Heart right ventricle (tissue), 16 donors: Measurements from ENCODE around the gene MED13. TPM values are rescaled to one million over a fixed set of nuclear protein-coding genes. Genes with fewer than 3 reads are reported as not detected.

Source experiments
- ATAC-seq, 8 donors: fragments of 200-7000 bp; cut with Tn5 transposase; one replicate each; pipeline ENCODE4 v1.9.1; 2020; ENCODE audit warnings: mild to moderate bottlenecking in 8 of 8, moderate library complexity in 8 of 8, moderate number of reproducible peaks in 1 of 8
- DNase-seq, 2 donors: peaks; one replicate each; pipeline ENCODE4 v3.0.0-alpha.2; 2020
- H3K27ac ChIP-seq, 10 donors: fragments of 200-600 bp; sonication (generic) in 2 of 10; one replicate each; pipeline versions ENCODE4 v1.5.0 to v1.8.0; 2020 to 2022; ENCODE audit warnings: mild to moderate bottlenecking in 3 of 10
- H3K27me3 ChIP-seq, 7 donors: fragments of 200-600 bp; one replicate each; pipeline ENCODE4 v1.8.0; 2021 to 2022; ENCODE audit warnings: mild to moderate bottlenecking in 2 of 7
- H3K36me3 ChIP-seq, 9 donors: fragments of 200-600 bp; sonication (generic) in 1 of 9; one replicate each; pipeline versions ENCODE4 v1.5.0 to v1.8.0; 2020 to 2022; ENCODE audit warnings: mild to moderate bottlenecking in 2 of 9
- H3K4me1 ChIP-seq, 9 donors: fragments of 200-600 bp; sonication (generic) in 1 of 9; one replicate each; pipeline versions ENCODE4 v1.5.0 to v1.8.0; 2020 to 2022; ENCODE audit warnings: mild to moderate bottlenecking in 4 of 9
- H3K4me3 ChIP-seq, 10 donors: fragments of 200-600 bp; sonication (generic) in 2 of 10; one replicate each; pipeline versions ENCODE4 v1.5.0 to v1.8.0; 2020 to 2022; ENCODE audit warnings: mild to moderate bottlenecking in 7 of 10, moderate library complexity in 2 of 10
- H3K9me3 ChIP-seq, 11 donors: fragments of 200-600 bp in 10 of 11; sonication (generic) in 2 of 11; one replicate each; pipeline versions ENCODE4 v1.5.0 to v1.8.0; 2013 to 2022; ENCODE audit warnings: mild to moderate bottlenecking in 2 of 11, control low read depth in 1 of 11, moderate library complexity in 1 of 11
- WGBS, 2 donors: extraction: QIAGEN DNeasy Blood & Tissue Kit; methylation state at CpG; one replicate each; pipeline ENCODE4 v1.1.7; 2013; ENCODE audit warnings: inconsistent platforms in 1 of 2; 5-methylcytosine and 5-hydroxymethylcytosine counted together
- intact Hi-C, 10 donors: fragments of 100-400 bp; cut with DNase I; formaldehyde crosslinking; loops; one replicate each; pipeline versions ENCODE4 v1.11.1 to v1.14.2; 2022
- polyA plus RNA-seq, 2 donors: library from polyadenylated mRNA; stranded (reverse); fragments of 200-250 nt; gene quantifications; one replicate each; pipeline ENCODE4 v1.2.3, GENCODE V29; 2013
- total RNA-seq, 10 donors: library from RNA; stranded (reverse); fragmentation: NEBNext Ultra II Directional in 3 of 10; extraction: Animal tissue kit (Norgen Biotek cat#: 25700) in 3 of 10; gene quantifications; one replicate each; pipeline versions ENCODE4 v1.2.1 to v1.2.4, GENCODE V29; 2021 to 2023
- TF ChIP-seq, protein P1 (sequence below), 9 donors: fragments of 200-600 bp; sonication (generic) in 2 of 9; IDR thresholded peaks; one replicate each; pipeline versions ENCODE4 v1.5.0 to v1.8.0; 2021 to 2022; ENCODE audit warnings: antibody characterized with exemption in 9 of 9, mild to moderate bottlenecking in 5 of 9, moderate library complexity in 1 of 9
- donor health status: Arrhythmogenic right ventricular cardiomyopathy.
- donor health status: ischemic (EF 13 %, LVEDD 7.1; RV severe dilation, severe dysfunction).
- donor health status: healthy with polysubstance abuse.
- donor health status: DM: no; HTN: yes; CAD: no.
- donor health status: DM: no; HTN: no; CAD: no.
- donor health status: ischemic (EF 25% LVEDD 6.9; RV normal size, moderate dysfunction).
- donor health status: ischemic (EF 25% LVEDD 5.7; RV mildly dilated, moderate dysfunction).
- donor health status: healthy.
- donor health status: DM: yes; HTN: yes; CAD: no.
- donor health status: Ischemic cardiomyopathy.
- donor health status: ischemic (EF 35%, LVEDD 5.7; RV mildly dilated, moderate dysfunction).
- donor health status: nonischemic (EF 11% LVEDD 7.7; RV severe dilation, severe dysfunction).
- donor health status: DM: yes; HTN: yes; CAD: no.
- donor health status: PGD.
- donor health status: ischemic (EF 29% LVEDD 5.4; RV normal size, mild dysfunction).
- donor health status: nonischemic (EF 23%, LVEDD 6.1; RV moderate dilation, normal function).

Gene MED13
- total and polyA plus RNA-seq, 12 donors = 4.1 to 51.6 (median 35.7) TPM

DNA sequence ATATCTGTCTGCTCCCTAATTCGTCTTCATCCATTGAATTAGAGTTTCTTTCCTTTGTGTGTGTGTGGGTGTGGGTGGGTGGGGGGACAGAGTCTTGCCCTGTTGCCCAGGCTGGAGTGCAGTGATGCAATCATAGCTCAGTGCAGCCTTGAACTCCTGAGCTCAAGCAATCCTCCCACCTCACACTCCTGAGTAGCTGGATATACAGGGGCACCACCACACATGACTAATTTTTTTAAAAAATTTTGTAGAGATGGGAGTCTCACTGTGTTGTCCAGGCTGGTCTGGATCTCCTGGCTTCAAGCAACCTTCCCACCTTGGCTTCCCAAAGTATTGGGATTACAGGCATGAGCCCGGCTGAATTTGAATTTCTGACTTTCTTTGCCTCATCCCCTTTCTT is 34.5 kb upstream of the MED13 start:
- H3K4me3 ChIP-seq = no peak overlapping the region
- H3K27ac ChIP-seq = no peak overlapping the region
- H3K27me3 ChIP-seq = peaks cover 0 to 6% (median 0%) of the 10 kb centered on the region in 7 donors
- H3K4me1 ChIP-seq = no peaks in the 10 kb centered on the region
- TF ChIP-seq, protein P1, sequence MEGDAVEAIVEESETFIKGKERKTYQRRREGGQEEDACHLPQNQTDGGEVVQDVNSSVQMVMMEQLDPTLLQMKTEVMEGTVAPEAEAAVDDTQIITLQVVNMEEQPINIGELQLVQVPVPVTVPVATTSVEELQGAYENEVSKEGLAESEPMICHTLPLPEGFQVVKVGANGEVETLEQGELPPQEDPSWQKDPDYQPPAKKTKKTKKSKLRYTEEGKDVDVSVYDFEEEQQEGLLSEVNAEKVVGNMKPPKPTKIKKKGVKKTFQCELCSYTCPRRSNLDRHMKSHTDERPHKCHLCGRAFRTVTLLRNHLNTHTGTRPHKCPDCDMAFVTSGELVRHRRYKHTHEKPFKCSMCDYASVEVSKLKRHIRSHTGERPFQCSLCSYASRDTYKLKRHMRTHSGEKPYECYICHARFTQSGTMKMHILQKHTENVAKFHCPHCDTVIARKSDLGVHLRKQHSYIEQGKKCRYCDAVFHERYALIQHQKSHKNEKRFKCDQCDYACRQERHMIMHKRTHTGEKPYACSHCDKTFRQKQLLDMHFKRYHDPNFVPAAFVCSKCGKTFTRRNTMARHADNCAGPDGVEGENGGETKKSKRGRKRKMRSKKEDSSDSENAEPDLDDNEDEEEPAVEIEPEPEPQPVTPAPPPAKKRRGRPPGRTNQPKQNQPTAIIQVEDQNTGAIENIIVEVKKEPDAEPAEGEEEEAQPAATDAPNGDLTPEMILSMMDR (IDR thresholded peaks at IDR 0.05) = no peak
- DNase-seq (no peak), ATAC-seq (no peak)
- WGBS, 2 donors = 68 to 79% methylated on average over 2 of the region's 2 CpGs
- H3K9me3 ChIP-seq = no peaks in the 10 kb centered on the region
- intact Hi-C loops = no loop called here
- H3K36me3 ChIP-seq = no peaks in the 10 kb centered on the region

- no peak for ATAC-seq
- H3K4me1 ChIP-seq = no peaks in the 10 kb centered on the region
- H3K4me3 ChIP-seq = no peak overlapping the region
- no peaks in the 10 kb centered on the region for H3K9me3 ChIP-seq
- no peaks in the 10 kb centered on the region for H3K36me3 ChIP-seq
- H3K27ac ChIP-seq = no peak overlapping the region
- peaks cover 0 to 4% (median 0%) of the 10 kb centered on the region in 7 donors for H3K27me3 ChIP-seq
- intact Hi-C loops = no loop called here
- TF ChIP-seq, protein P1 (IDR thresholded peaks at IDR 0.05) = no peak
- WGBS, 2 donors = 83 to 84% methylated on average over 4 of the region's 4 CpGs
- DNase-seq = no peak
Observed at GRCh38 chr17:62098623-62099231, 33.6 kb upstream of the MED13 start.

- TF ChIP-seq, protein P1 (IDR thresholded peaks at IDR 0.05) = no peak
- Histone ChIP-seq H3K27me3 (peaks cover 0 to 3% (median 0%) of the 10 kb centered on the region in 7 donors), H3K9me3 (no peaks in the 10 kb centered on the region), H3K4me3 (no peak overlapping the region), H3K36me3 (no peaks in the 10 kb centered on the region), H3K4me1 (no peaks in the 10 kb centered on the region), H3K27ac (no peak overlapping the region)
- no peak for DNase-seq
- intact Hi-C loops = no loop called here
- no peak for ATAC-seq
- WGBS, 2 donors = 85 to 89% methylated on average over 3 of the region's 3 CpGs
Observed at GRCh38 chr17:62096401-62096670, 31.3 kb upstream of the MED13 start.

- DNase-seq (no peak), ATAC-seq (no peak)
- intact Hi-C loops = no loop called here
- no peak overlapping the region for H3K4me3 ChIP-seq
- H3K4me1 ChIP-seq = no peaks in the 10 kb centered on the region
- H3K27me3 ChIP-seq = peaks cover 0 to 3% (median 0%) of the 10 kb centered on the region in 7 donors
- TF ChIP-seq, protein P1 (IDR thresholded peaks at IDR 0.05) = no peak
- H3K27ac ChIP-seq = no peak overlapping the region
- no peaks in the 10 kb centered on the region for H3K36me3 ChIP-seq
- H3K9me3 ChIP-seq = no peaks in the 10 kb centered on the region
- 68 to 69% methylated on average over 2 of the region's 2 CpGs for WGBS, 2 donors
Observed at GRCh38 chr17:62094175-62094574, 29.1 kb upstream of the MED13 start.
